ENCODE results near the gene DAPK2.

Gene DAPK2

GRCh38 chr15:63945007-63945788, 101.1 kb downstream of the DAPK2 start:
- DNase-seq (ENCODE audit: low read depth), result peak; percentile 69
- no peak overlapping the region for H3K4me3 ChIP-seq (ENCODE audit: low read depth, low read length)
- TF ChIP-seq CTCF (conservative IDR thresholded peaks at IDR 0.05; ENCODE audit: low read depth, low read length), result peak; percentile 95

- H3K4me3 ChIP-seq (ENCODE audit: low read depth, low read length), result no peak overlapping the region
- no peak for DNase-seq (ENCODE audit: low read depth)
- TF ChIP-seq CTCF (conservative IDR thresholded peaks at IDR 0.05; ENCODE audit: low read depth, low read length), result no peak
These were observed 101.7 kb downstream of the DAPK2 start for GRCh38 chr15:63944681-63944955.

- DNase-seq (ENCODE audit: low read depth), result no peak
- no peak for TF ChIP-seq CTCF (conservative IDR thresholded peaks at IDR 0.05; ENCODE audit: low read depth, low read length)
These were observed 102.2 kb downstream of the DAPK2 start for GRCh38 chr15:63943829-63944680.

GRCh38 chr15:63942486-63943365, 103.6 kb downstream of the DAPK2 start:
- no peak for TF ChIP-seq CTCF (conservative IDR thresholded peaks at IDR 0.05; ENCODE audit: low read depth, low read length)
- DNase-seq (ENCODE audit: low read depth), result no peak

More at GRCh38 chr15:63943829-63944680, 102.2 kb downstream of the DAPK2 start:
- H3K4me3 ChIP-seq (ENCODE audit: low read depth, low read length), result no peak overlapping the region

GRCh38 chr15:63941698-63942465, 104.4 kb downstream of the DAPK2 start:
- no peak for DNase-seq (ENCODE audit: low read depth)
- no peak overlapping the region for H3K4me3 ChIP-seq (ENCODE audit: low read depth, low read length)
- no peak for TF ChIP-seq CTCF (conservative IDR thresholded peaks at IDR 0.05; ENCODE audit: low read depth, low read length)

More at GRCh38 chr15:63942486-63943365, 103.6 kb downstream of the DAPK2 start:
- no peak overlapping the region for H3K4me3 ChIP-seq (ENCODE audit: low read depth, low read length)

- DNase-seq (ENCODE audit: low read depth), result no peak
- TF ChIP-seq CTCF (conservative IDR thresholded peaks at IDR 0.05; ENCODE audit: low read depth, low read length), result no peak
- no peak overlapping the region for H3K4me3 ChIP-seq (ENCODE audit: low read depth, low read length)
These were observed 105.2 kb downstream of the DAPK2 start for GRCh38 chr15:63940966-63941620.
